Ascending aorta (tissue), 1 donor: ENCODE measurements around the gene DSTN. TPM values are rescaled to one million over a fixed set of nuclear protein-coding genes. Genes with fewer than 3 reads are reported as not detected.

Experiments used
- total RNA-seq: library from RNA; depleted of rRNA; stranded (reverse); fragments of >200 nt; gene quantifications from one replicate; pipeline ENCODE4 v1.1.0, GENCODE V29; 2016

Gene DSTN
- total RNA-seq, 1 donor from 2014 or later: 452 TPM

Other genes with a start within 250 kb of the DSTN start
- not detected for gene BFSP1, start 38.7 kb upstream of the DSTN start, total RNA-seq
- gene RRBP1, start 112.2 kb downstream of the DSTN start, total RNA-seq: 101 TPM
- not detected for gene BANF2, start 129.9 kb downstream of the DSTN start, total RNA-seq